Breast epithelium (tissue), 4 donors: Measurements from ENCODE around the gene SLC6A9. TPM values are rescaled to one million over a fixed set of nuclear protein-coding genes. Genes with fewer than 3 reads are reported as not detected.

Source experiments
- DNase-seq, 2 donors: peaks; one replicate each; pipeline ENCODE4 v3.0.0-alpha.2; 2019; ENCODE audit warnings: low spot score in 2 of 2
- H3K27ac ChIP-seq, 2 donors: fragments of 200-600 bp; sonication (generic) in 1 of 2; one replicate each; pipeline ENCODE4 v1.5.1; 2016 to 2019; ENCODE audit warnings: mild to moderate bottlenecking in 1 of 2
- H3K27me3 ChIP-seq, 2 donors: fragments of 200-600 bp; sonication (generic) in 1 of 2; one replicate each; pipeline versions ENCODE4 v1.5.1 to v1.6.0; 2017 to 2019; ENCODE audit warnings: control low read depth in 1 of 2, mild to moderate bottlenecking in 1 of 2
- H3K36me3 ChIP-seq: fragments of 200-600 bp; one replicate; pipeline ENCODE4 v1.5.1; 2019
- H3K4me1 ChIP-seq, 2 donors: fragments of 200-600 bp; sonication (generic); one replicate each; pipeline ENCODE4 v1.5.1; 2016 to 2019; ENCODE audit warnings: control low read depth in 1 of 2
- H3K4me3 ChIP-seq, 3 donors: fragments of 200-600 bp; sonication (generic); 1 replicate in 2 of 3; 2 replicates in 1 of 3; pipeline ENCODE4 v1.5.1; 2016 to 2019; ENCODE audit warnings: mild to moderate bottlenecking in 3 of 3, moderate library complexity in 2 of 3
- H3K9me3 ChIP-seq, 2 donors: fragments of 200-600 bp; sonication (generic) in 1 of 2; one replicate each; pipeline ENCODE4 v1.5.1; 2016 to 2019; ENCODE audit warnings: control low read depth in 1 of 2
- POLR2A ChIP-seq: fragments of 450-650 bp; IDR thresholded peaks from one replicate; pipeline ENCODE4 v1.6.1; 2016; ENCODE audit warnings: antibody characterized with exemption, mild to moderate bottlenecking, moderate library complexity
- POLR2AphosphoS5 ChIP-seq, 3 donors: sonication (generic); formaldehyde crosslinking; IDR thresholded peaks; one replicate each; pipeline ENCODE4 v1.6.1; 2017; ENCODE audit warnings: antibody characterized with exemption in 3 of 3
- intact Hi-C: fragments of 100-400 bp; cut with DNase I; formaldehyde crosslinking; loops from one replicate; pipeline ENCODE4 v1.15.1; 2023; ENCODE audit warnings: low total_unique reads
- total RNA-seq, 3 donors: library from RNA; depleted of rRNA; stranded (reverse); fragments of >200 nt; gene quantifications; one replicate each; pipeline ENCODE4 v1.1.0, GENCODE V29; 2016
- TF ChIP-seq, protein P1 (sequence below), 3 donors: fragments of 450-650 bp; IDR thresholded peaks; one replicate each; pipeline ENCODE4 v1.5.1; 2016 to 2017; ENCODE audit warnings: antibody characterized with exemption in 3 of 3, mild to moderate bottlenecking in 3 of 3, moderate library complexity in 3 of 3

Gene SLC6A9
- total RNA-seq, 3 donors from 2014 or later, result 0.32 to 5.1 (median 3.9) TPM

DNA sequence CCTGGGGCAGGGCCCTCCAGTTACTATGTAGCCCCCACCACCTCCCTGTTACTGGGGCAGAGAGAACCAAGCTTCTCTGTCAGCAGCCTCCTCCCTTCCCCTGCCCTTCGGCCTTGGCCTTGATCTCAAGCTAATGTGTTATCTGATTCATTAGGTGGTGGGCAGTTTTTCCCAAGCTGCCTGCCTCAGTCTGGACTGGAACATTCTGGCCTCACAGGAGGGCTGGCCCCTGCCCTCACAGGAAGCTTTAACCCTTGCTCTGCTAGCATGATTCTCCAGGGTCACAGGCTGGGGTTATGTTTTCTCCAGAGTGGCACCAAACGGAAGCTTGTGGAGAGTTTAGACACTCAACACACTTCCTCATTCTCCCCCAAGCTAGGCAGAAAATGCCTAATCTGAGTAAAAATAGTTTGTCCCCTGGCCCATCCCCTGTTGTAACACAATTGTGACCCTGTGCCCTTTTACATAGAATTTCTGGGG is 37.2 kb upstream of the SLC6A9 start:
- TF ChIP-seq, protein P1, sequence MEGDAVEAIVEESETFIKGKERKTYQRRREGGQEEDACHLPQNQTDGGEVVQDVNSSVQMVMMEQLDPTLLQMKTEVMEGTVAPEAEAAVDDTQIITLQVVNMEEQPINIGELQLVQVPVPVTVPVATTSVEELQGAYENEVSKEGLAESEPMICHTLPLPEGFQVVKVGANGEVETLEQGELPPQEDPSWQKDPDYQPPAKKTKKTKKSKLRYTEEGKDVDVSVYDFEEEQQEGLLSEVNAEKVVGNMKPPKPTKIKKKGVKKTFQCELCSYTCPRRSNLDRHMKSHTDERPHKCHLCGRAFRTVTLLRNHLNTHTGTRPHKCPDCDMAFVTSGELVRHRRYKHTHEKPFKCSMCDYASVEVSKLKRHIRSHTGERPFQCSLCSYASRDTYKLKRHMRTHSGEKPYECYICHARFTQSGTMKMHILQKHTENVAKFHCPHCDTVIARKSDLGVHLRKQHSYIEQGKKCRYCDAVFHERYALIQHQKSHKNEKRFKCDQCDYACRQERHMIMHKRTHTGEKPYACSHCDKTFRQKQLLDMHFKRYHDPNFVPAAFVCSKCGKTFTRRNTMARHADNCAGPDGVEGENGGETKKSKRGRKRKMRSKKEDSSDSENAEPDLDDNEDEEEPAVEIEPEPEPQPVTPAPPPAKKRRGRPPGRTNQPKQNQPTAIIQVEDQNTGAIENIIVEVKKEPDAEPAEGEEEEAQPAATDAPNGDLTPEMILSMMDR (IDR thresholded peaks at IDR 0.05), result no peak
- TF ChIP-seq POLR2AphosphoS5 (IDR thresholded peaks at IDR 0.05) (no peak), POLR2A (no peak)
- H3K27me3 ChIP-seq, result no peaks in the 10 kb centered on the region
- H3K27ac ChIP-seq, result no peak overlapping the region
- H3K4me3 ChIP-seq, result no peak overlapping the region
- DNase-seq, result no peak
- intact Hi-C loops, result no loop called here
- H3K4me1 ChIP-seq, result no peaks in the 10 kb centered on the region
- H3K36me3 ChIP-seq, result no peaks in the 10 kb centered on the region
- no peaks in the 10 kb centered on the region for H3K9me3 ChIP-seq

DNA sequence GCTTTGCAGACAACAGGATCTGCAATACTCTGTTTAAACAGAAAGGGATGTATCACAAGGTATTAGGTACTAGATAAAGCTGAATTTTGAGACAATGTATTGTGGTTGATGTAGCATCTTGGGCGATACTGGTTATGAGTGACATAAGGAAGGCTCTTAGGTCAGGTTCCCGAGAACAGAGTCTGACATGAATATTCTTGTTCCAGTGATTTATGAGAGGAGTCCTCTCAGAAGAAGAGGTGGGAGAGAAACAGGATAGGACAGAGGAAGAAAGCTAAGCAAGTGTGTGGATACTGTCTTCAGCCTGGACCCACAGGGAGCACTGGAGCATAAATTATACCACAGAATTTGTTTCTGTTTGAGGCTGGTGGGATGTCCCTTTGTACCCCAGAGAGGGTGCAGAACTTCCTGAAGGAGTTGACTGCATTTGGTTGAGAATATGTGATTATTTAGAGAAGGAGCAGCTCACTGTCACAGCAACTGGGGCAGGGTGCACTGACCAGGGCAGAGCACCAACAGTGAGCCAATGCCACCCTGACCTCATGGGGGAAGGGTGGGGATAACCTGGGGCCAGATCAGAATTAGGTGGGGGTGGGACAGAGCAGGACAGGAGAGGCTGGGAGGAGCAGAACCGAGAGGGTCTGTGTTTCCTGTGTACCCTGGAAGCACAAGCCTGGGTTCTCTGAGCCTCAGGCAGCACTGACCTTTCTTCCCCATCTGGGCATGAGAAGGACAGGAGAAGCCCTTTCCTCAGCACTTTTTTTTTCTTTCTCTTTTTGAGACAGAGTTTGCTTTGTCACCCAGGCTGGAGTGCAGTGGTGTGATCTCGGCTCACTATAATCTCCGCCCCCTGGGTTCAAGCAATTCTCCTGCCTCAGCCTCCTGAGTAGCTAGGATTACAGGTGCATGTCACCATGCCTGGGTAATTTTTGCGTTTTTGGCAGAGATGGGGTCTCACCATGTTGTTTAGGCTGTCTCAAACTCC is 36.3 kb upstream of the SLC6A9 start:
- no peak overlapping the region for H3K27ac ChIP-seq
- no peak for TF ChIP-seq POLR2A
- no peak for TF ChIP-seq POLR2AphosphoS5 (IDR thresholded peaks at IDR 0.05)
- H3K4me3 ChIP-seq, result no peak overlapping the region
- no peak for DNase-seq
- H3K4me1 ChIP-seq, result no peaks in the 10 kb centered on the region
- H3K9me3 ChIP-seq, result no peaks in the 10 kb centered on the region
- intact Hi-C loops, result no loop called here
- H3K27me3 ChIP-seq, result no peaks in the 10 kb centered on the region
- H3K36me3 ChIP-seq, result no peaks in the 10 kb centered on the region

DNA sequence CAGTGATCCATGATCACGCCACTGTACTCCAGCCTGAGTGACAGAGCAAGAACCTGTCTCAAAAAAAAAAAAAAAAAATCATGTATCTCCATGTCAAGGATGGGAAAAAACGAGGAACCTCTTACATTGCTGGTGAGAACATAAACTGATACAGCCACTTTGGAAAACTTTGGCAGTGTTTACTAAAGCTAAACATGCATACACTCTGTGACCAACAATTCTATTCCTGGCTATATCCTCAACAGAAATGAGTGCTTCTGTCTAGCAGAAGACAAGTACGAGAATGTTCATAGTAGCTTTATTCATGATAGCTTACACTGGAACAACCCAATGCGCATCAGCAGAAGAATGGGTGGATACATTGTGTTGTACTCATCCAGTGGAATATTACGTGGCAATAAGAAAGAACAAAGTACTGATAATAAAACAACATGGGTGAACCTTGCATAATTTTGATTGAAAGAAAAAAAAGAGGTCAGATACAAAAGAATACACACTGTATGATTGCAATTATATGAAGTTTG is 31.5 kb upstream of the SLC6A9 start:
- TF ChIP-seq POLR2A (no peak), POLR2AphosphoS5 (IDR thresholded peaks at IDR 0.05) (no peak)
- TF ChIP-seq, protein P1 (IDR thresholded peaks at IDR 0.05), result no peak
- intact Hi-C loops, result no loop called here
- Histone ChIP-seq H3K27ac (no peak overlapping the region), H3K4me1 (no peaks in the 10 kb centered on the region), H3K36me3 (no peaks in the 10 kb centered on the region), H3K4me3 (no peak overlapping the region), H3K9me3 (no peaks in the 10 kb centered on the region), H3K27me3 (no peaks in the 10 kb centered on the region)
- no peak for DNase-seq

DNA sequence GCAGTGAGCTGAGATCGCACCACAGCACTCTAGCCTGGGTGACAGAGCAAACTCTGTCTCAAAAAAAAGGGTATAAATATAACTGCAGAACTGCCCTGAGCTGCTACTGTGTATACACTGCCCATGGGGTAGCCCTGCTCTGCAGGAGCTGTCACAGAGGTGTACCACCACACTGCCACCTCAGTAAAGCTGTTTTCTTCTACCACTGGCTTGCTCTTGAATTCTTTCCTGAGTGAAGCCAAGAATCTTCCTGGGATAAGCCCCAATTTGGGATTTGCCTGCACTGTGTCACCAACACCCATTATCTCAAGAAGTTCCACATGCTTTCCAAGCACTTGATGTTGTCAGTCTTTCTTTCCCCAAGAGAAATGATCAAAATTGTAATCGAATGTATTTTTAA is 30.6 kb upstream of the SLC6A9 start:
- H3K4me1 ChIP-seq, result no peaks in the 10 kb centered on the region
- H3K27me3 ChIP-seq, result no peaks in the 10 kb centered on the region
- H3K4me3 ChIP-seq, result no peak overlapping the region
- no peak for TF ChIP-seq POLR2A
- TF ChIP-seq POLR2AphosphoS5 (IDR thresholded peaks at IDR 0.05), result no peak
- TF ChIP-seq, protein P1 (IDR thresholded peaks at IDR 0.05), result no peak
- H3K27ac ChIP-seq, result no peak overlapping the region
- intact Hi-C loops, result no loop called here
- no peak for DNase-seq
- H3K9me3 ChIP-seq, result no peaks in the 10 kb centered on the region
- no peaks in the 10 kb centered on the region for H3K36me3 ChIP-seq

DNA sequence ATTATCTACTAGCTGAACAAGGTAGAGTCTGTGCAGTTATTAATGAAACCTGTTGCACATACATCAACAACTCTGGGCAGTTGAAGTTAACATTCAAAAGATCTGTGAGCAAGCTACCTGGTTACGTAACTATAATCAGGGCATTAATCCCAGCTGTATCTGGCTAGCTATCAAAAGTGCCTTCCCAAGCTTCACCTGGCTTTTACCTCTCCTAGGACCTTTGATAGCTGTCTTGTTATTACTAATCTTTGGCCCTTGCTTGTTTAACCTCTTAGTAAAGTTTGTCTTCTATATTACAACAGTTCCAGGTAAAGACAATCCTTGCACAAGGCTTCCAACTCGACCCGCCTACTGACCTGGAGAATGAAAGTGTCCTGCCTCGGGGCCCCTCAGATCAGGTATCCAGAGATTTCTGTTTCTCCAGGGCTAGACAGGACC is 29.6 kb upstream of the SLC6A9 start:
- Histone ChIP-seq H3K9me3 (no peaks in the 10 kb centered on the region), H3K27me3 (no peaks in the 10 kb centered on the region), H3K4me3 (no peak overlapping the region), H3K36me3 (no peaks in the 10 kb centered on the region), H3K27ac (no peak overlapping the region), H3K4me1 (no peaks in the 10 kb centered on the region)
- intact Hi-C loops, result no loop called here
- DNase-seq, result no peak
- no peak for TF ChIP-seq POLR2AphosphoS5 (IDR thresholded peaks at IDR 0.05)
- TF ChIP-seq, protein P1 (IDR thresholded peaks at IDR 0.05), result no peak
- TF ChIP-seq POLR2A, result no peak
